GM18499 (cell line): ENCODE measurements around the gene KRT74.

ENCODE experiments used
- ATAC-seq: cut with Tn5 transposase; IDR thresholded peaks from one replicate; pipeline ENCODE4 v1.9.1; 2021; ENCODE audit warnings: moderate number of reproducible peaks; ENCODE audit not compliant: insufficient read depth, unreplicated experiment

KRT74 gene

DNA sequence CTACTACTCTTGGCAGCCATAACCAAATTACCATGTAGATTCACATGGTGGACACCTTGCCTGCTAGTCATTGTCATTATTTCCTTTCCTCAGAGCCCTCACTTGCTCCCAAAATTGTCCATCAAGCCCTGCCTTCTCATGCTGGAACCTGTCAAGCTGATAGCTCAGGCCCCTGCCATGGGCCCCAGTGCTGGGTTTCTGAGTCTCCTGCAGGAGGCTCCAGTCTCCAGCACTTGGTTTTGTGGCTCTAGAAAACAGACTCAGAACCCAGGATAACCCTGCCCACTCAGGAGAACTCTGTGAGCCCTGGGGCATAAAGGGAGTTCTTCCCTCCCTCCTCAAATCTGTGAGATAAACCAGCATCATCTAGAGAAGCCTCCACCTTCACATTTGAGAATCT is 31.5 kb downstream of the KRT74 start:
- no peak for ATAC-seq

GRCh38 chr12:52541709-52542108 is 31.9 kb downstream of the KRT74 start:
- ATAC-seq, result no peak

- no peak for ATAC-seq
Measured at GRCh38 chr12:52540531-52540930, 33.1 kb downstream of the KRT74 start.

- no peak for ATAC-seq
Measured at GRCh38 chr12:52539821-52540173, 33.8 kb downstream of the KRT74 start.

- ATAC-seq, result no peak
Measured at GRCh38 chr12:52539083-52539820, 34.4 kb downstream of the KRT74 start.

DNA sequence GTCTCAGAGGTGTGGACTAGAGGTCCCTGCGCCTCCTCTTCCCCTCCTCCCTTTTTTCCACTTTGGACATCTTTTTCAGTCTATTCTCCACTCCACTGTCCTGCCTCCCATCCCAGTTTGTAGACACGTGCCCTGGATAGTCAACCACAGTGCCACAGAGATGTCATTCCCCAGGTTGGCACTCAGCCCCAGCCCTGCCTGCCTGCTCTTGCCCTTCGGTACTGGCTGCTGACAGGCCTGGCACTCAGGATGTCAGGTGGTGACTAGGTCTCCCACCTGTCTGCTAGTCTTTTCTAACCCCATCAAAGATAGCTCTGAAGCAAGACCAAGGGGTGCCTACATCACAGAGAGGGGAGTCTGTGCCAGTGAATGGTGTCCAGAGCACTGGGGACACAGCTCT is 36.5 kb downstream of the KRT74 start:
- ATAC-seq, result no peak

- no peak for ATAC-seq
Measured at GRCh38 chr12:52535574-52535973, 38.1 kb downstream of the KRT74 start.

GRCh38 chr12:52534482-52534881 is 39.2 kb downstream of the KRT74 start:
- ATAC-seq, result no peak

GRCh38 chr12:52533686-52534470 is 39.8 kb downstream of the KRT74 start:
- ATAC-seq, result no peak

DNA sequence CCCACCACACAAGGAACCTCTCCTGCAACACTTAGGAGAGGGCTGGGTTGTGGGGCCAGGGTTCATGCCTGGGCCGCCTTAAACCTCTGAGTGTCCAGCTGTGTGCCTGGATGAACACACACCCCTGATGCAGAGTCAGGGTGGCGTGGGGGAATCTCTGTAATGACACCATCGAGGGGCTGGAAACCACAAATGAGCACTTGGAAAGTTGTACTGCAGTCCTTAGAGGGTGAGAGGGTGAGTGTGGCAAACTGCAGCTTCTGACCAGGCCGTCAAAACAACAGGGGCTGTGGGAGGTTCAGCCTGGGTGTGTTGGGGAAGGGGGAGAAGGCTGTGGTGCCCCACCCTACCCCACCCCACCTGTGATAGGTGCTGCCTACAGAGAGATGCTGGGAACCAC is 41.0 kb downstream of the KRT74 start:
- no peak for ATAC-seq

DNA sequence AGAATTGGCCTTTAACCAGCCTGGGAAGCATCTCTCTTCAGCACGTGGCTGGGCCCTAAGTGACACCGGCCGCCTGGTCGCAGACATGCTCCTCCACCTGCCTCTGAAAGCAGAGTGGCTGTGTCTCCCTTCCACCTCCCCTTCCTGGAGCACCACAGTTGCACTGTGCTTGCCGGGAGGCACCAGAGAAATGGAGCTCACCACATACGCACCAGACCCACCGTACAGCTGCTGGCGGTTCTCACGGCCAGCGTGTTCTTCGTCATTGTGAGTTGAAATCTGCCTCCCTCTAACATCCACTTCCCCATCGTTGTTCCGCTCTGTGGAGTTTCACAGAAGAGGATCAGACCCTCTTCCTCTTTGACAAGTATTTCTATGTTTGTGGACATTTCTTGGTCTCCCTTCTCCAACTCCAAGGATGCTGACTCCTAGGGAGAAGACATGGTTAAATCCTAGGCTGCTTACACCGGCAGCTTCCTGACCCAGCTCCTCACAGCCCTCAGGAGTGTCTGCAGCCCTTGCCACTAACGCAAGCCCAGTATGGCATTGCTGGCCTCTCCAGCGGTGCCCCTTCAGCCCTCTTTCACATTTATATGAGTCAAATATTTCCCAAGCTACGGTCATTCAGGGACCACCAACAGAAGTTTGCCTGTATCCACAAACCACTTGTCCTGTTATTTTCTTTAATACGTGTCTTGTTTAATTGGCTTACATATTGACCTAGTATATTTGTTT is 41.9 kb downstream of the KRT74 start:
- no peak for ATAC-seq

GRCh38 chr12:52530905-52531304 is 42.7 kb downstream of the KRT74 start:
- ATAC-seq, result no peak

GRCh38 chr12:52530366-52530765 is 43.3 kb downstream of the KRT74 start:
- ATAC-seq, result no peak

DNA sequence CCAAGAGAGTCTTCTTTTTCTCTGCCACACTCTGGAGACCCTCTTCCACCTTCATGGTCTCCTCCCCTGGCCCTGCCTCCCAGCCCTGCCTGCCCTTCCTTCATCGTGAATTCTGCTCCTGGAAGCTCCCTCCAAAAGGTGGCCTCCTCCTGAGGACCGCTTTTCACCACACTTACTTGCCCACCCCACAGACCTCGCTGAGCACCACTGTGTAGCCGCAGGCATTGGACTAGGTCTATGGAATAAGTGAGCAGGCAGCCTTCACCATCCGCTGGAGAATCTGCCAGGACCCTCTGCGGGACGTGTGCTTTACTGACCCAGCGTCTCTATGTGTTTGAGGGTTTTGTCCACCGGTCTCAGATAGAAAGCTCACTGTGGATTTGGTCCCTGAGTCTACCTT is 43.8 kb downstream of the KRT74 start:
- no peak for ATAC-seq

GRCh38 chr12:52529417-52529816 is 44.2 kb downstream of the KRT74 start:
- ATAC-seq, result no peak

GRCh38 chr12:52528641-52529143 is 45.0 kb downstream of the KRT74 start:
- ATAC-seq, result no peak

DNA sequence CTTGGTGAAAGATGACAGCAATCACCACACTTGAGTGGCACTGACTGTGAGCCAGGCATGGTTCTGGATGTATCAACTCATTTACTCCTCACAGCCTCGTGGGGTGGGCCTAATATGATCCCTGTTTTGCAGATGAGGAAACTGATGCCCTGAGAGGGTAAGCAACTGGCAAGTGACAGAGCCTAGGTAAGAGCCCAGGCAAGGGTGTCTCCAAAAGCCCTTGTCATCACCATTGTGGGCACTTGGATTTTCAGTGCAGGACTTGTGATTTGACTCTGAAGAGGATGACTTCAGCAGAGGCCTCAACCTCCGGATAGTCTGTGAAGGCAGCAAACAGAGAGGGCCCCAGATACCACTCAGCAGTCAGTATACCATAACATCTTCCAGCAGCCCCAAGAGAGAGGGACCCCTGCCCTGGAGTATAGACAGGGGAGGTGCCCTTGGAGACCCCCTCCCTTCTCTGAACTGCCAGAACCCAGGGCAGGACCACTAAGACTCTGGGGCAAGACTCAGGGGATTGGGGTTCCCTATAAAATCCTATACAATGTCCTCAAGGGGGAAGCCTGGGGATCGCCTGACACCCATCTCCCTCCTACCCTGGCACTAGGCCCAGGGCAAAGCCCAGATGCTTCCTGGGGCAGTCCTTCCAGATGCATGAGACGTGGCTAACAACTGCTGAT is 46.4 kb downstream of the KRT74 start:
- no peak for ATAC-seq

DNA sequence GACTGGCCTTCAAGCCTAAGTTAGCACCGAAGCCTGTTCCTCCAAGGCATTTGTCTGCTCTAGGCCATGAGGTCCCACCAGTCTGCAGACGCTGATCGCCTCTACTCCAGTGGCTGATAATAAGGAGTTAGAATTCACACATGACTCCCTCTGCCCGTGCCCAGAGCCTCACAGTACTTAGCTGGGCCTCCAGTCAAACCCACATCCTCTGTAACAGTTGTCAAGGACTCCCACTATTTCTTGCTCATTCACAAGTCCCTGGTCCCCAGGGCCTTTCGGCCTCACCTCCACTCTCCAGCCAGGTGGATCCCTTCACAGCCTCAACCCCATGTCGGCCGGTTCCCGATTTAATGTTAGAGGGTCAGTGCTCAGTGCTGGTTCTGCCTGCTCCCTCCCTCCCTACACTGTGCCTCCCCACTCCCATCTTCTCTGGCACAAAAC is 47.1 kb downstream of the KRT74 start:
- ATAC-seq, result no peak

- ATAC-seq, result no peak
Measured at GRCh38 chr12:52525661-52526499, 47.8 kb downstream of the KRT74 start.
